Measurements from ENCODE around the gene TTC27. TPM values are rescaled to one million over a fixed set of nuclear protein-coding genes. Genes with fewer than 3 reads are reported as not detected.

TTC27 gene
- polyA plus RNA-seq, 4 donors, result 20.5 to 23.9 (median 23.2) TPM

DNA sequence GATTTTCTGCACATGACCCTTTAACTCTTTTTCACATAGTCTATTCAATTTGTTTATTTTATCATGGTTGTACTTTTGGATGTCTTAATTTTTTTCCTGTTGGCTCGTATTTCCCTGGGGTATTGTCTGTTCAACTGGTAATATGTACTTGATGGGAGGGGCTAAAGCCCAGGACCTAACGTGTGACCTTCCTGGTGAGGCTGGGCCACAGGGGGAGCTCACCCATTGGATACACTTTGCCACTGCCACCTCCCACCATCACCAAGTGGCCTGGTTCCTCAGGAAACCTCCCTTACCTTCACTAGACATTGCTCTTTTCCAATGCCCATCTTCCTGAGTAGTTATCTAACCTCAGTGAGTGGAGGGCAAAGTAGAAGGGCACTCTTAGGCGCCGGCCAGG, 175.0 kb downstream of the TTC27 start:
- DNase-seq (ENCODE audit: low read depth in 4 of 4, low spot score in 3 of 4), result no peak

DNA sequence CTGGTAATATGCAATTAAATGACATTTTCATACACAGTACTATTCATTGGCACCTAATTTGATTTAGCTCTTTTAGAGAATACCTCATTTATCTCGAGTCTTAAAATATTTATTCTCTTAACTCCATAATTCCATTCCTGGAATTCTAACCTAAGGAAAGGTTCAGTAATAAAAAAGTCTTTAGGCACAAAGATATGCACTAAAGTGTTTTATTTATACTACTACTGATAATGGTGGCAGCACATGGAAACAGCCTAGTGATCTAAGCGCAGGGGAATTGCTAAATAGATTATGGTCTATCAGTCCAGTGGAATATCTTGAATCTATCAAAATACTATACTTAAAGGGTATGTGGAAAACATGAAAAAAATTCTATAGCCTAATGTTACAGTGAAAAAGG, 176.4 kb downstream of the TTC27 start:
- no peak for DNase-seq (ENCODE audit: low read depth in 4 of 4, low spot score in 3 of 4)

DNA sequence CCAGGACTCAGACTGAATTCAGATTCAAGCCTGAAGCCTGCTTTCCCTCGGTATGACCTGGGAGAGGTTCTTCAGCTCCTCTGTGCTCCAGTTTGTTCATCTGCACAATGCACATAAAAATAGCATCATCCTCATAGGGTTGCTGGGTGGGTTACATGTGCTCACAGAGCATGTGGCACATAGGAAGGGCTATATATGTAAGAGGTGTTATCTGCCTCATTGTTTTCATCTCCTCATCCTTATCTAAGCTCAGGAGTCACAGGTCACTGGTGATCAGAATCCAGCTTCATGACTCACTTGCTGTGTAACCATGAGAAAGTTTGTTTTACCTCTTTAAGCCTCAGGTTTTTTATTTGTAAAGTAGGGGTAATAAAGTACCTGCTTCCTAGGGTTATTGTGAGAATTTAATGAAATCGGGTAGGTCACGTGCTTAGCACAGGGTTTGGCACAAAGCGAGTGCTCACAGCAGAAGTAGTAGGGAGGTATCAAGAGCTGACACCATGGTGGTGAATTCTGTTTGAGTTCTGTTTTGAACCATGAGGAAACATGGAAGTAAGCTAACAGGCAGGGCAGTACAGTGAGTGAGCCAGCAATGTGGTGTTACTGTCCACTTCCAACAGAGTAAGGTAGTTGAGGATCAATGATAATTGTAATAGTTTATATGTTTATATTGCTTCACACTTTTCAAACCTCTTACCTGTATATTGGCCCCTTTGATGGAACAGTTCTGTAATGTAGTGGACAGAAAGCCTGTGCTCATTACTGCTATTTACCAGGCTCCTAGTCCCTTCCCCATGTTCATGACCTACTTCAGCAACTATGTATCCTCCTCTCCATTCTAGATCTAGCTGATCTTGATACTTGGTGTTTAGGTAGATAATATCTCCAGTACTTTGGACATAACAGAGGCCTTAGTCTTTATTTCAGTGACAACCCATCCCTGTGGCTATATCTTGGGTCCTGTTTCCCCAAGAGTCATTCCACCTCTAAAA, 177.6 kb downstream of the TTC27 start:
- no peak for DNase-seq (ENCODE audit: low read depth in 4 of 4, low spot score in 3 of 4)

DNA sequence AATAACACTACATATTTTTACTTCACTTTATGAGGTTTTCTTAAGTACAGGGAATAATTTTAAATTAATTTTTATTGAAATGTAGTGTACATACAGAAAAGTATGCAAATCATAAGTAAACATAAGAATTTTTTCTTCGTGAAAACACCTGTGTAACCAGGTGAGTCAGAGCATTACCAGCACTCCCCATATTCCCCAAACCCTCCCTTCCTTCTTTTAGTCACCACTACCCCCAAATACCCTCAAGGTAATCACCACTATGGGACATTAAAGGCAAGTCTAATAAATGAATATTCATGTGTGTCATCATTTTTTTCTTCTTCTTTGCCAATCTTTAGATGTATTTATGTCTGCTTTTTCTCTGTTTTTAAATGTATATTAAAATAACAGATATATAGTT, 179.0 kb downstream of the TTC27 start:
- no peak for DNase-seq (ENCODE audit: low read depth in 4 of 4, low spot score in 3 of 4)

DNA sequence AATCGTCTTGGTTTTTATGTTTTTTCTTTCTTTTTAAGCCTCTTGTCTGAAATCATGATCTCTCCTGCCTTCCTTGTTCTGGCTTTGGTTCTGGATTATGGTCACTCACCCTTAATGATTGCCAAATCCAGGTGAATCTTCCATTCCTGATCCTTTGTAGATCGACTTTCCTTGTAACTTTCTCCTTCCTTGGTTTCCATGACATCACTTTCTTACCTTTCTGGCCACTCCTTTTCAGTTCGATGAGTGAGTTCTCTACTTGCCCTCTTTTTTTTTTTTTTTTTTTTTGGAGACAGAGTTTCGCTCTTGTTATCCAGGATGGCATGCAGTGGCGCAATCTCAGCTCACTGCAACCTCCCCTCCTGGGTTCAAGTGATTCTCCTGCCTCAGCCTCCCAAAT, 179.8 kb downstream of the TTC27 start:
- no peak for DNase-seq (ENCODE audit: low read depth in 4 of 4, low spot score in 3 of 4)

DNA sequence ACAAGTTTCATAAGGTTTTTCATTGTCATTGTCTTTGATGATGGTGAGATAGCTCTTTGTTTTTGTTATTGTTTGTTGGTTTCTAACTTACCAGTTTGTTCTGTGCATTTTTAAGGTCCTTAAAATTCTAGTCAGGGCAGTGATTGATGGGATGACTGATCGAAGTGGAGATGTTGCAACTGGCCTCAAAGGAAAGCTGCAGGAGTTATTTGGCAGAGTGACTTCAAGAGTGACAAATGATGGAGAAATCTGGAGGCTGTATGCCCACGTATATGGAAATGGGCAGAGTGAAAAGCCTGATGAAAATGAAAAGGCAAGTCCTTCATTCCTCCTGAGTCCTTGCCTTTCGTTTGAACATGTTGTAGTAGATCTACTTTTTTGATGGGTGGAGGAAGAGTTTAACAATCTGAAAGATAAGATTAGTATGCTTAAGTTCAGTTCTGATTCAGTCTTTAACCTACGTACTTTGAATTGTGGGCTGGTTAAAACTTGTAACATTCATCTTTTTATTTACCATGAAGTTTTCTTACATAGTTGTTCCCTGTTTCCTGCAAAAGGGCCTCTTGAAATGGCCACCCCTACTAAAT, 183.2 kb downstream of the TTC27 start:
- DNase-seq (ENCODE audit: low read depth in 4 of 4, low spot score in 3 of 4), result no peak

DNA sequence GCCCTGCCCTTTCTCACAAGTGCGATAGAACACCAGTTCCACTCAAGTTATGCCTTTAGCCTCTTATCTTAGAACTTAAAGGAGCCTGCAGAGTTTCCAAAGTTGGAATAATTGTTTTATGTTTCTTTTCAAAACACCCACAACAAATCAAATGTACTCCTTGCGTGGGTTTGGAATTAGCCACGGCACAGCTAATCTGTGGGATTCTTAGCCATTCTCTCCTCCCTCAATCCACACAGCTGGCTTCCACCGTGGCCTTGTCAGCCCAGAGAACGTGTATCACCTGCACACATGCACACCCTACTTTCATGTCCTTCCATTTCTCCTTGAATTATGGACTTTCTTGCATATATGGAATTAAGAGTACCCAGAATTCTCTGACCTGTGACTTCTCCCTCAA, 183.8 kb downstream of the TTC27 start:
- DNase-seq (ENCODE audit: low read depth in 4 of 4, low spot score in 3 of 4), result no peak

DNA sequence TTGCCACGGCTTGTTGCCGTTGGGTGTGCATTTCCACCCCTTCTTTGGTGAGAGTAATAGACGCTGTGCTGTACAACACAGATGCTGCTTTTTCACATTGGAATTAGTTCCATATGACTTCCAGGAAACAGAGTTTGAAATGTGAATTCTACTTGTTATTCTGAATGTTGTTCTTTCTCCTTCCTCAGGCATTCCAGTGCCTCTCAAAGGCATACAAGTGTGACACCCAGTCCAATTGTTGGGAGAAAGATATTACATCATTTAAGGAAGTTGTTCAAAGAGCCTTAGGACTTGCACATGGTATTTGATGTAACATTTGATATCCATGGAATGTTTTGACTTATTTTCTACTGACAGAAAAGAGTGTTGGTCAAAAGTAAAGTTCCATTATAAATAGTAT, 184.5 kb downstream of the TTC27 start:
- no peak for DNase-seq (ENCODE audit: low read depth in 4 of 4, low spot score in 3 of 4)

DNA sequence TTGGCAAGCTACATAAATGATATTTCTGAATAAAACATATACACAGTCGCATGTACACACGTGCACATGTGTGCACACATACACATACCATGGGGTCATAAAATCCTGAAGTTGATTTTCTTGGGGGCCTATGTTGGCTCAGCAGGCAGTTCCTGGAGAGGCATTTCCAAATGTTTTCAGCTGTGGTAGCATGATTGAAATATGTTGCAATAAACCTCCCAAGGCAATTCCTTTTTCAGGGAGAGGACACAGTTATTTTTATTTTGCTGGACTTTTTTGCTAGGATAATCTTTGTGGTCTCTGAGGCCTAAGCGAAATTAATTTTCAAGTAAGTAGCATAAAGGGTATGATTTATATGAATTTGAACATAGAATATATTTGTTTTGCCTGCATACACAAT, 192.2 kb downstream of the TTC27 start:
- no peak for DNase-seq (ENCODE audit: low read depth in 4 of 4, low spot score in 3 of 4)

DNA sequence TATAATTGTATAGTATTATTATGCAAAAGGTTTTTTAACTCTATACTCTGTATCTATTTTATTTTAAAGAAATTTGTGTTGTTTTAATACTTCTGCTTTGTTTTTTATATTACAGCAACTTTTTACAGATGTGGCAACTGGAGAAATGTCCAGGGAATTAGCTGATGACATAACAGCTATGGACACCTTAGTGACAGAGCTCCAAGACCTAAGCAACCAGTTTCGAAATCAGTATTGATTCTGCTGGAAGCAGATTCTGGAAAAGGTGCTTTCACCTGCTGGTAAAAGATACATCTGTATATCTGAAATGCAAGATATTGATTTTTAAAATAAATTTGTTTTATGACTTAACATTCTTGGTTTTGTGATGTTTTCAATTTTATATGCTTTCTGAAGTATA, 192.9 kb downstream of the TTC27 start:
- DNase-seq (ENCODE audit: low read depth in 4 of 4, low spot score in 3 of 4), result no peak

DNA sequence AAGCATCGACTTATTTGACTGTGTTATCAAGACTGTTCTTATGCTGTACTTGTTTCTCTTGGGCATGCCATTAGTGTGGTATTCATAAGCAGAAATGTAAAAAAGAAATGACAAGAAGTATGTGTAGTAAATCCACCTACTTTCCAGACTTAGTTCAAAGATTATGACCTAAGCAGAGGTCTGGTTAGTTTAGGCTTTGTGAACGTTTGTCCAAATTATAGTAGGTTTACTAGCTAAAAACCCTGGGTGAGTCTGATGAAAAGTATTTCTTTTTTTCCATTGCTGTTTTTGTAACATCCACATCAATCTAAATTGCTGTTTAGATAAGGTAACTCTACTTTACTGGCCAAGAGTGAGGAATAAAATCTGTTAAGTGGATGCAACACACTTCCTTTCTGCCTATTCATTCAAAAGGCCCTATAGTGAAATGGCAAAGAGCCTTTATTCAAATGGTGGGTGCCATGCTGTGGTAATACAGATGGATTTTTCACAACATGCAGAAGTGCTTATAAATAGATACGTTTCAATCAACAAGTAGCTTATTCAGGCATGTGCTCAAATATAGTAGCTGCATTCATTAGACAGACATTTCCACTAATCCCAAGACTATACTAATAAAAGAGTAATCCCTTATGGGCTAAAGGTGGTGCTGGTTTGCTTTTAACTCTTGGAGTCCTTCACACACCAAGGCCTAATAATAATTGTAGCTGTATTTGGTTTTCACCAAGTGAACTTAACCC, 196.4 kb downstream of the TTC27 start:
- DNase-seq (ENCODE audit: low read depth in 4 of 4, low spot score in 3 of 4), result no peak

DNA sequence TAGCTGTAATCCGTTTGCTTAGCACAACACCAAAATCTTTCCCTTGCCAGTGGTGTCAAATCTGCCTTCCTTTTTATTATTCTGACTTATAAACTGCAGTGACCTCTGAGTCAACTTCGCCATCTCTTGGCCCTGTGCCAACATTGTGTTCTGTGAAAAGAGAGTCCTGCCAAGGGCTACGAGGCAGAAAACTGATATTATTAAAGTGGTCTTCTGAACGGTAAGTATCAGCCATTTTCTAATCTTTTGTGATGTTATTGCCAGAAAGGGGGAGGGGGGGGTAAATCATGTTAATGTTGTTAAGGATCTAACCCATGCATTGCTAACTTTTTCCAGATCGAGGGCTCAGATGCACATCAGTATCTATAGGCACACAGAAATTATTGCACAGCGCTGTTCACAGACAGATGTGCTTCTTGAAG, 197.5 kb downstream of the TTC27 start:
- no peak for DNase-seq (ENCODE audit: low read depth in 4 of 4, low spot score in 3 of 4)

DNA sequence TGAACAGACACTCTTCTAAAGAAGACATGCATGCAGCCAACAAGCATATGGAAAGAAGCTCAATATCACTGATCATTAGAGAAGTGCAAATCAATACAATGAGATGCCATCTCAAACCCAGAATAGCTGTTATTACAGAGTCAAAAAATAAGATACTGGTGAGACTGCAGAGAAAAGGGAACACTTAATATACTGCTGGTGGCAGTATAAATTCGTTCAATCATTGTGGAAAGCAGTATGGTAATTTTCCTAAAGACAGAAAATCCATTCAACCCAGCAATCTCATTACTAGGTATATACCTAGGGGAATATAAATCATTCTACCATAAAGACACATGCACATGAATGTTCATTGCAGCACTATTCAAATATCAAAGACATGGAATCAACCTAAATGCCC, 202.3 kb downstream of the TTC27 start:
- no peak for DNase-seq (ENCODE audit: low read depth in 4 of 4, low spot score in 3 of 4)

DNA sequence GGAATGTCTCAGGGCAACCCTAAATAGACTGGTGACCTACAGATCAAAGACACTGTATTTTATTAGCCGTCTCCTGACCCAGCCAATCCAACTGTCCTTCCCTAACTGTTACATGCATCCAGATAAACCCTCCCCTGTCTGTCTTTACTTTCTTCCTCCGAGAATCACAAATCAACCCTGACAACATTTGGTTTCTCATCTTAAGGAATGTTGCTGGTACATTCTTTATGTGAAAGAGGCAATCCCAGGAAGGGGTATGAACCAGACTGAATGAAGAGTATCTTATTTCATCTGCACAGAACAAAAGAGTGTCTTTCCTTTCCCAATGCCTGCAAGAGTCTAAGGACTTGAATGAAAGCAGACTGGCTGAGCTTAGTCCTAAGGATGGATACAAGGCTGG, 205.0 kb downstream of the TTC27 start:
- DNase-seq (ENCODE audit: low read depth in 4 of 4, low spot score in 3 of 4), result peak in 1 of 4 donors; percentile 52

DNA sequence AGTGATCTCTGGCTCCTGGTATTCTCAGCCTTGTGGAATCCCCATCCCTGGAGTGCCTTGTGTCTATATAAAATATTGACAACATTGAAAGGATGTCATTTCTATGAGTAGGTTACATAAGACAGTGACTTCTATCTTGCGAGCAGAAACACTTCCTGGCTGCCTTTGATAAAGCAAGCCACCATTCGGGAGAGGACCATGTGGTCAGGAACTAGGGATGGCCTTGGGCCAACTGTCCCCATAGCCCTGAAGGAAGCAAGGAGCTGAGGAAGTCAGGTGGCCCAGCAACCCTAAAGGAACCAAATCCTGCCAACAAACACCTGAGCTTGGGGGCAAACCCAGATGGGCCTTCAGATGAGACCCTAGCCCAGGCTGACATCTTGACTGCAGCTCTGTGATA, 205.9 kb downstream of the TTC27 start:
- DNase-seq (ENCODE audit: low read depth in 4 of 4, low spot score in 3 of 4), result no peak

DNA sequence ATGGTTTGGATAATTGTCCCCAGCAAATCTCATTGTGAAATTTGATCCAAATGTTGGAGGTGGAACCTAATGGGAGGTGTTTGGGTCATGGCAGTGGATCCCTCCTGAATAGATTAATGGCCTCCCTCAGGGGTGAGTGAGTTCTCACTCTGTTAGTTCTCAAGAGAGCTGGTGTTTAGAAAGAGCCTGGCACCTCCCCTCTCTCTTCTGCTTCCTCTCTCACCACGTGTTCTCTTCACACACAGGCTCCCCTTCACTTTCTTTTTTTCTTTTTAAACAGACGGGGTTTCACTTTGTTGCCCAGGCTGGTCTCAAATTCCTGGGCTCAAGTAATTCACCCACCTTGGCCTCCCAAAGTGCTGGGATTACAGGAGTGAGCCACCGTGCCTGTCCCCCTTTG, 207.3 kb downstream of the TTC27 start:
- DNase-seq (ENCODE audit: low read depth in 4 of 4, low spot score in 3 of 4), result no peak

DNA sequence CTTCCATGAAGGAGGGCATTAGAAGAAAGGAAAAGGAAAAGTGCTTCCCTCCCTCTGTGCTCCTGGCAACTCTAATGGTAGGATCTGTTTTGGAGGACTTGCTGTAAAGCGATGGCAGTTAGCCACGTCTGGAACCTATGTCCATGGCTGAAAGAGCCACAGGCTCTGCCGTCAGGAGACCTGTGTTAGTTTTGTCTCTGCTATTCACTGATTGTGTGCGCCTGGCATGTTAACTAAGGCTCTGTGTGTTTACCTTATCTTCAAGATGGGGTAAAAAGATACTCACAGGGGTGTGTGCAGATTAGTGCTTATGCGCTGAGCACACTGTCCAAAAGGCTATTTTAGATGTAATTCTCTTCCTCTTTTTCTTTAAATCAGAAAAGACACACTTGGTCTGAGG, 209.1 kb downstream of the TTC27 start:
- DNase-seq (ENCODE audit: low read depth in 4 of 4, low spot score in 3 of 4), result no peak

DNA sequence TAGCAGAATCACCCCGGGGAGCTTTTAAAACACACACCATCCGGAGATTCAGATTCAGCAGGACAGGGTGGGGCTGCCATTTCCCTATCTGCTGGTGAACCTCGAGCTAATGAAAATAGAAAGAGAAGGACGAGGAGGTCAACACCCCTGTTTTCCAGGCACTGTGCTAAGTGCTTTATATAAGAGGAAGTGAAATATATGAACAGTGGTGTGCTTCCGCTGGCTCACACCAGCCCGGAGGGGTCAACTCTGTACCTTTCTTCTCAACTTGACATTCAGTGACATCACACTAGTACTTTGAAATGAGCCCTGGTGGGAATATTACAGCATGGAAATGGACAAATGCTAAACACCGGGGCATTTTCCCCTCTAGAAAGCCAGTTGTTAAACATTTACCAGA, 210.6 kb downstream of the TTC27 start:
- no peak for DNase-seq (ENCODE audit: low read depth in 4 of 4, low spot score in 3 of 4)

DNA sequence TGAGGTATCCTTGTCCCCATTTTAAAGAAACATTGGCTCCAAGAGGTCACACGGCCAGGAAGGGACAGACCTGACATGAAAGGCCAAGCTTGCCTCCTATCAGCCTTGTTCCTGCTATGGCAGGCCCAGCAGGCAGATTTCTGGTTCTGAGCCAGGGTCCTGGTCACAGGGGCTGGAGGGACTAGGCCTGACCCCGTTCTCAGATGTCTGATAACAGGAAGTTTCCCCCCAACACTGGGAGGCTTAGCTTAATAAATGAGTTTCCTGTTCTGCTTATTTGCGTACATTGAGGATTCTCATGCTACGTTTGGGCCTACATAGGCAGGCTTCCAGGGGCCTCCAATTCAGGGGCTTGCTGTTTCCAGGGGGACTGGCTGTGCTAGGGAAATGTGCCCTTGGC, 211.1 kb downstream of the TTC27 start:
- DNase-seq (ENCODE audit: low read depth in 4 of 4, low spot score in 3 of 4), result no peak

DNA sequence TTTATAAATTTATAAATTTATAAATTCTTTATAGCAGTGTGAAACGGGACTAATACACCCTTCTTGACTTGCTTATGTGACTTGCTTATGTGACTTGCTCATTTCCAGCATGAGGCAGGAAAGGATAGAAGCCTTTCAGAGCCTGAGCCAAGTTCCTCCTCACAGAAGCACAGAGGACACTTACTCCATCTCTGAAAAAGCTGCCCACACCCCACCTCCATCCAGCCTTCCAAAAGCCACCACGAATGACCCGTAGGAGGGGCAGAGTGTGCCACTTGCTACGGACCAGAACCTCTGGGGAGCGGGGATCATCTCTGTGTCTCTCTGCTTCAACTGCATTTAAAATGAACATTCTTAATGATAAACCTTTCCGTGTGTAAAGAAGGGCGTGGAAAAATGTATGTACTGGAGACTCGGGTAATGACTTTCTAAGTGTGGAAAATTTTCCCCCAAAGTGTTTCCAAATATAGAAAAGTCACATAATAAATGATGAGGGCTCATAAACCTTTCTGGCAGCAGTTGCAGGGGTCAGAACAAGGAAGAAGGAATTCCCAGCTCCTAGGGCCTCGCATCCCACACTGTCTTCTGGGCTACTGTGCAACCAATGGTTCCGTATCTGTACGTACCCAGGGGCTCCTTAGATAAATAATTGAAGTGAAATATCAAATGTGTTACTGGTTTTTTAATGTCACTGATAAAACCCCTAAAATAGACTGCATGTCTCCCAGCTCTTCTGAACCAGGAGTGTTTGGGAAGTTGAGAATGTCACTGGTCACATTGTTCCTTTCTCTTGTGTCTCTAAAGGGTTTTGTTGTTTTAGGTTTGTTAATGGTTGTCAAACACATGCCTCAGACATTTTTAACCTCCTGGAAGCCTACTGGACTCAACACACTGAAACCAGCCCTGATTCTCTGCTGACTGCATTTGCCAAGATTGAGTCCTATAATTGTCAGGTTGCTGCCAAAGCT, 214.4 kb downstream of the TTC27 start:
- no peak for DNase-seq (ENCODE audit: low read depth in 4 of 4, low spot score in 3 of 4)

All from right renal pelvis (tissue), 4 donors.